A549 (cell line): ENCODE data around the gene HLF. TPM values are rescaled to one million over a fixed set of nuclear protein-coding genes. Genes with fewer than 3 reads are reported as not detected.

Source experiments
- ATAC-seq, 2 experiments: fragments of 200-7000 bp in 1 of 2; fragments of >200 bp in 1 of 2; cut with Nextera tagmentation in 1 of 2; cut with Tn5 transposase in 1 of 2; 3 replicates each; pipeline versions ENCODE4 v1.8.0 to v1.9.1; 2018 to 2020; ENCODE audit warnings: mild to moderate bottlenecking in 1 of 2, moderate library complexity in 1 of 2
- CTCF ChIA-PET: fragments of 300-600 bp; sonication (Branson Sonifier 250); formaldehyde crosslinking; extraction: SDS; loops from one replicate; lab custom pipeline; 2021; ENCODE audit warnings: antibody characterized with exemption, inconsistent platforms; lab: Yijun Ruan, JAX
- POLR2A ChIA-PET: fragments of 350-600 bp; formaldehyde crosslinking; extraction: SDS; loops from one replicate; lab custom pipeline; 2021; ENCODE audit warnings: antibody characterized with exemption, inconsistent platforms; lab: Yijun Ruan, JAX
- DNase-seq, 2 experiments: peaks; one replicate each; pipeline versions ENCODE4 v3.0.0 to v3.0.0-alpha.2; 2011 to 2016; ENCODE audit warnings: low read depth in 1 of 2, low spot score in 1 of 2
- FAIRE-seq: peaks from 2 replicates; lab custom pipeline; 2011; peaks lifted over from hg19 to GRCh38; lab: Jason Lieb, UNC
- H3K27ac ChIP-seq, 2 experiments: fragments of >200 bp; sonication (Bioruptor Twin); formaldehyde crosslinking; 3 replicates each; pipeline ENCODE4 v1.5.1; 2016 to 2017
- H3K4me1 ChIP-seq: fragments of >200 bp; sonication (Bioruptor Twin); formaldehyde crosslinking; 3 replicates; pipeline ENCODE4 v1.6.1; 2016
- H3K4me2 ChIP-seq: fragments of >200 bp; sonication (Bioruptor Twin); formaldehyde crosslinking; 3 replicates; pipeline ENCODE4 v1.6.1; 2016
- H3K4me3 ChIP-seq: fragments of >200 bp; sonication (Bioruptor Twin); formaldehyde crosslinking; 3 replicates; pipeline ENCODE4 v1.5.1; 2016
- H3K9me3 ChIP-seq: fragments of >200 bp; sonication (Bioruptor Twin); formaldehyde crosslinking; 3 replicates; pipeline ENCODE4 v1.6.1; 2016
- CBX8 ChIP-seq: fragments of 200-600 bp; sonication (generic); IDR thresholded peaks from 2 replicates; pipeline ENCODE4 v1.6.1; 2016
- CEBPB ChIP-seq, 2 experiments: fragments of >200 bp in 1 of 2; sonication (Bioruptor Twin) in 1 of 2; formaldehyde crosslinking in 1 of 2; IDR thresholded peaks; 2 replicates each; pipeline ENCODE4 v1.6.1; 2012 to 2016
- CHD2 ChIP-seq: fragments of 150-350 bp; IDR thresholded peaks from 2 replicates; pipeline ENCODE4 v1.6.1; 2014; ENCODE audit warnings: low read length; ENCODE audit not compliant: partially characterized antibody
- CHD4 ChIP-seq: fragments of 200-600 bp; sonication (generic); IDR thresholded peaks from 2 replicates; pipeline ENCODE4 v1.6.1; 2016; ENCODE audit warnings: antibody characterized with exemption, mild to moderate bottlenecking, borderline replicate concordance
- E2F6 ChIP-seq: IDR thresholded peaks from 2 replicates; pipeline ENCODE4 v1.6.1; 2012; ENCODE audit warnings: low read depth, borderline replicate concordance
- EHF ChIP-seq: fragments of 250-450 bp; sonication (Bioruptor Pico); IDR thresholded peaks from 2 replicates; pipeline ENCODE4 v1.5.0; 2020; ENCODE audit warnings: mild to moderate bottlenecking
- EHMT2 ChIP-seq: fragments of 200-600 bp; sonication (generic); IDR thresholded peaks from 2 replicates; pipeline ENCODE4 v1.6.1; 2016; ENCODE audit warnings: antibody characterized with exemption, low read depth, mild to moderate bottlenecking, moderate library complexity
- ELK1 ChIP-seq: fragments of 150-350 bp; IDR thresholded peaks from 2 replicates; pipeline ENCODE4 v1.6.1; 2014; ENCODE audit warnings: low read depth, mild to moderate bottlenecking, low read length
- FOXS1 ChIP-seq: fragments of 250-450 bp; sonication (Bioruptor Pico); IDR thresholded peaks from 2 replicates; pipeline ENCODE4 v1.5.0; 2020; ENCODE audit warnings: mild to moderate bottlenecking, moderate library complexity
- HEYL ChIP-seq: fragments of 250-450 bp; sonication (Bioruptor Pico); IDR thresholded peaks from 2 replicates; pipeline ENCODE4 v1.8.0; 2021; ENCODE audit warnings: mild to moderate bottlenecking, moderate library complexity
- HOXB13 ChIP-seq: fragments of 250-450 bp; sonication (Bioruptor Pico); IDR thresholded peaks from 2 replicates; pipeline ENCODE4 v1.5.0; 2020; ENCODE audit warnings: low read depth, mild to moderate bottlenecking, moderate library complexity
- HOXB5 ChIP-seq: fragments of 250-450 bp; sonication (Bioruptor Pico); IDR thresholded peaks from 2 replicates; pipeline ENCODE4 v1.5.0; 2020; ENCODE audit warnings: mild to moderate bottlenecking, moderate library complexity
- JUNB ChIP-seq: fragments of >200 bp; sonication (Bioruptor Twin); formaldehyde crosslinking; IDR thresholded peaks from 2 replicates; pipeline ENCODE4 v1.6.1; 2016
- KDM1A ChIP-seq: fragments of 200-600 bp; sonication (generic); IDR thresholded peaks from 2 replicates; pipeline ENCODE4 v1.6.1; 2016; ENCODE audit warnings: low read depth, mild to moderate bottlenecking
- KDM5A ChIP-seq: fragments of 200-600 bp; sonication (generic); IDR thresholded peaks from 2 replicates; pipeline ENCODE4 v1.6.1; 2016; ENCODE audit warnings: antibody characterized with exemption, mild to moderate bottlenecking
- MAZ ChIP-seq: fragments of 150-350 bp; IDR thresholded peaks from 2 replicates; pipeline ENCODE4 v1.6.1; 2014; ENCODE audit warnings: antibody characterized with exemption, low read depth, low read length, borderline replicate concordance
- NFE2L2 ChIP-seq: fragments of 150-350 bp; conservative IDR thresholded peaks from 2 replicates; pipeline ENCODE4 v1.6.1; 2014; ENCODE audit warnings: low read length
- NR3C1 ChIP-seq: fragments of >200 bp; sonication (Bioruptor Twin); formaldehyde crosslinking; IDR thresholded peaks from 3 replicates; pipeline ENCODE4 v1.6.1; 2017
- PHF8 ChIP-seq: fragments of 200-600 bp; sonication (generic); IDR thresholded peaks from 2 replicates; pipeline ENCODE4 v1.6.1; 2016; ENCODE audit warnings: low read depth, mild to moderate bottlenecking, antibody characterized with exemption, moderate library complexity, borderline replicate concordance
- POLR2AphosphoS2 ChIP-seq: conservative IDR thresholded peaks from 2 replicates; pipeline ENCODE4 v1.6.1; 2012; ENCODE audit warnings: low read length, improper control_type of control experiment, inconsistent platforms
- RAD21 ChIP-seq, 2 experiments: fragments of >200 bp in 1 of 2; sonication (Bioruptor Twin) in 1 of 2; formaldehyde crosslinking in 1 of 2; IDR thresholded peaks in 1 of 2; conservative IDR thresholded peaks in 1 of 2; 2 replicates in 1 of 2; 3 replicates in 1 of 2; pipeline ENCODE4 v1.6.1; 2012 to 2018; ENCODE audit warnings: inconsistent platforms in 1 of 2
- RARB ChIP-seq: fragments of 250-450 bp; sonication (Bioruptor Pico); IDR thresholded peaks from 2 replicates; pipeline ENCODE4 v1.8.0; 2021; ENCODE audit warnings: mild to moderate bottlenecking, moderate library complexity
- REST ChIP-seq: fragments of 200-600 bp; sonication (generic); IDR thresholded peaks from 2 replicates; pipeline ENCODE4 v1.6.1; 2016; ENCODE audit warnings: antibody characterized with exemption, mild to moderate bottlenecking, moderate library complexity
- SMC3 ChIP-seq: fragments of >200 bp; sonication (Bioruptor Twin); formaldehyde crosslinking; IDR thresholded peaks from 3 replicates; pipeline ENCODE4 v1.6.1; 2018; ENCODE audit warnings: inconsistent platforms
- TP53 ChIP-seq: fragments of 250-450 bp; sonication (Bioruptor Pico); IDR thresholded peaks from 2 replicates; pipeline ENCODE4 v1.5.0; 2021; ENCODE audit warnings: mild to moderate bottlenecking, moderate library complexity
- USF2 ChIP-seq: fragments of 450-650 bp; IDR thresholded peaks from 2 replicates; pipeline ENCODE4 v1.6.1; 2014; ENCODE audit warnings: antibody characterized with exemption
- ZC3H11A ChIP-seq: fragments of 450-650 bp; IDR thresholded peaks from 2 replicates; pipeline ENCODE4 v1.6.1; 2014; ENCODE audit warnings: antibody characterized with exemption, mild to moderate bottlenecking
- ZFP36 ChIP-seq: fragments of 450-650 bp; IDR thresholded peaks from 2 replicates; pipeline ENCODE4 v1.6.1; 2014; ENCODE audit warnings: borderline replicate concordance; ENCODE audit not compliant: partially characterized antibody
- ZNF302 ChIP-seq: fragments of 250-450 bp; sonication (Bioruptor Pico); IDR thresholded peaks from 2 replicates; pipeline ENCODE4 v1.9.0; 2021; ENCODE audit warnings: inconsistent platforms, mild to moderate bottlenecking, moderate library complexity
- ZSCAN20 ChIP-seq: fragments of 250-450 bp; sonication (Bioruptor Pico); IDR thresholded peaks from 2 replicates; pipeline ENCODE4 v1.8.0; 2022; ENCODE audit warnings: mild to moderate bottlenecking, moderate library complexity
- WGBS: methylation state at CpG from one replicate; pipeline ENCODE4 v1.1.6; 2017; ENCODE audit errors: missing lambda C conversion rate; 5-methylcytosine and 5-hydroxymethylcytosine counted together
- polyA plus RNA-seq, 4 experiments: library from polyadenylated mRNA; depleted of rRNA in 3 of 4; stranded (reverse); fragments of >200 nt; fragmentation: RNase III in 1 of 4; extraction: RNeasy Plus Mini Kit Qiagen cat#74134 plus additional on column Dnase treatment in 1 of 4; gene quantifications; 2 replicates in 3 of 4; 3 replicates in 1 of 4; pipeline ENCODE4 v1.2.3, GENCODE V29; 2011 to 2017

HLF gene
- polyA plus RNA-seq, 2 of the 4 experiments (the other 2 are of a cell fraction): 0.35 to 1.0 TPM

- no peak overlapping the region for H3K4me2 ChIP-seq
- POLR2A ChIA-PET: no interaction called here
- CTCF ChIA-PET: interaction anchor here (0.6 to 7.4 kb wide), 4 partner anchors 15 to 351 kb away, joined by 3 to 92 read pairs (median 6); partner anchors contain the start of gene HLF
- no peak overlapping the region for H3K27ac ChIP-seq
- H3K9me3 ChIP-seq: peaks cover 7% of the 10 kb centered on the region; the same call in 2 of the 3 replicates
- DNase-seq (no peak), FAIRE-seq (no peak), ATAC-seq (no peak)
- H3K4me3 ChIP-seq: no peak overlapping the region
- peaks cover 4% of the 10 kb centered on the region; the same call in 1 of the 3 replicates for H3K4me1 ChIP-seq
- no peak for TF ChIP-seq ZNF302 (CRISPR knock-in tag)
- no peak for TF ChIP-seq HEYL
- TF ChIP-seq KDM1A: no peak
- no peak for TF ChIP-seq USF2
- TF ChIP-seq RAD21 (conservative IDR thresholded peaks at IDR 0.05 in 1 of 2, IDR thresholded peaks at IDR 0.05 in 1 of 2): no peak
- no peak for TF ChIP-seq HOXB13 (CRISPR knock-in tag)
- no peak for TF ChIP-seq POLR2AphosphoS2
- no peak for TF ChIP-seq CBX8
- no peak for TF ChIP-seq ZC3H11A
- TF ChIP-seq JUNB: no peak
- TF ChIP-seq KDM5A: no peak
- no peak for TF ChIP-seq EHF
- no peak for TF ChIP-seq ZFP36
- no peak for TF ChIP-seq E2F6
- WGBS: 69% methylated on average over 3 of the region's 3 CpGs
Measured at GRCh38 chr17:55344514-55344997, 79.8 kb downstream of the HLF start.

GRCh38 chr17:55345132-55345531, 80.4 kb downstream of the HLF start:
- no peak for TF ChIP-seq NFE2L2
- no peak for TF ChIP-seq EHMT2
- TF ChIP-seq FOXS1 (CRISPR knock-in tag): no peak
- TF ChIP-seq CHD2: no peak
- TF ChIP-seq PHF8: no peak
- TF ChIP-seq KDM1A: no peak
- TF ChIP-seq RARB (CRISPR knock-in tag): no peak
- TF ChIP-seq SMC3: no peak
- no peak for TF ChIP-seq MAZ
- TF ChIP-seq REST: no peak
- no peak for TF ChIP-seq ZSCAN20 (CRISPR knock-in tag)
- TF ChIP-seq NR3C1: no peak
- TF ChIP-seq CHD4: no peak
- TF ChIP-seq HOXB5 (CRISPR knock-in tag): no peak
- no peak for TF ChIP-seq TP53 (CRISPR knock-in tag)
- TF ChIP-seq CEBPB (IDR thresholded peaks at IDR 0.05): no peak
- no peak for TF ChIP-seq JUNB
- TF ChIP-seq HEYL: no peak
- no peak for TF ChIP-seq ELK1
- Histone ChIP-seq H3K4me3 (no peak overlapping the region), H3K4me1 (peaks cover 4% of the 10 kb centered on the region; the same call in 1 of the 3 replicates), H3K27ac (no peak overlapping the region), H3K4me2 (no peak overlapping the region), H3K9me3 (peaks cover 7% of the 10 kb centered on the region; the same call in 2 of the 3 replicates)
- WGBS: 37% methylated on average over 1 of the region's 1 CpG
- ATAC-seq (no peak), FAIRE-seq (no peak), DNase-seq (no peak)
- POLR2A ChIA-PET: no interaction called here
- CTCF ChIA-PET: interaction anchor here (1.0 to 7.4 kb wide), 3 partner anchors 14 to 352 kb away, joined by 3 to 92 read pairs (median 6); partner anchors contain the start of gene HLF
